Measurements from ENCODE around the gene SYT8. TPM values are rescaled to one million over a fixed set of nuclear protein-coding genes. Genes with fewer than 3 reads are reported as not detected.

SYT8 gene
- total and polyA plus RNA-seq, 2 donors (not counting 1 experiment from before 2014, with no cell fraction given), result not detected

DNA sequence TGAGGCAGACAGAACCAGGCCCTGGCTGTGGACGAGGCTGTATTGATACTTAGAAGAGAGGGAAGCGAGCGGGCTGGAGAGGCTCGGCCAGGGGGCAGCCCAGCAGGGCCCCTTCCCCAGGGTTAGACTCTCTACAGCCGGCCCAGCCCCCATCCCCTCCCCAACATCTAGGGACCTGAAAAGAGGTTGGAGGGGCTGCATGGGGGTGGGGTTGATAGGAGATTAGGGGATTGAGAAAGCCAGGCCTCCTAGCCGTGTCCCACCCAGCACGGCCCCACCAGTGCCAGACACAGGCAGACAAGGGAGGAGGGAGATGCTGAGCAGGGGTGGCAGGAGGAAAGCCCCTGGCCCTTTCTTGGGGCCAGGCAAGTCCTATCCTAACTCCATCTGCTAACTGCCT, 23.8 kb downstream of the SYT8 start:
- no peak for ATAC-seq (ENCODE audit: low read depth)
- CTCF ChIA-PET, result interaction anchor here (1.5 to 2.0 kb wide), 2 partner anchors 24 kb away, joined by 6 read pairs; no protein-coding TSS in a partner anchor

DNA sequence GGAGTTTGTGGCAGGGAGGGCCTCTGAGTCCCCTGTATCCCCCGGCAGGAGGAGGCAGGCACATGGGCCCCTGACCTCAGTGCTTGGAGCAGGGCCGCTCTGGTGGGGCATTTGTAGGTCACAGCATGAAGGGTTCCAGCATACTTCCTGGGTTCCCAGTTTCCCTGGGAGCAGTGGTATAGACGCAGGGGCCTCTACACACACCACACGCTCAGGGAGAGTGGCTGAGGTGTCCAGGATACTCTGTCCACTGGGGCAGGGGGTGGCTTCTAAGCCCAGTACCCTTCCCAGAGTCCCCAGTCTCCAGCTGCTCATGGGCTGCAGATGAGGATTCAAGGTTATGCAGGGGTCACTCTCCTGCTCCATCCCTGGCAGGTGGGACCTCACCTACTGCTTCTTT, 24.2 kb downstream of the SYT8 start:
- CTCF ChIA-PET, result interaction anchor here (2.0 kb wide), 1 partner anchor 23 kb away, joined by 6 read pairs; no protein-coding TSS in a partner anchor
- DNase-seq (no peak), ATAC-seq (ENCODE audit: low read depth) (no peak)
- H3K79me2 ChIP-seq (ENCODE audit: control insufficient read depth, insufficient read depth, low read length), result peaks cover 100% of the 10 kb centered on the region
- H3K27ac Mint-ChIP-seq, result no peak overlapping the region
- intact Hi-C loops (cut with micrococcal nuclease), result no loop called here
- H3K9me3 Mint-ChIP-seq (ENCODE audit: insufficient read depth), result no peaks in the 10 kb centered on the region
- no peak overlapping the region for H3K4me3 Mint-ChIP-seq
- peak overlapping the region; percentile 9 for H3K4me2 ChIP-seq (replicated peaks; ENCODE audit: low read depth, low read length, poor library complexity, severe bottlenecking)
- TF ChIP-seq, protein P1, sequence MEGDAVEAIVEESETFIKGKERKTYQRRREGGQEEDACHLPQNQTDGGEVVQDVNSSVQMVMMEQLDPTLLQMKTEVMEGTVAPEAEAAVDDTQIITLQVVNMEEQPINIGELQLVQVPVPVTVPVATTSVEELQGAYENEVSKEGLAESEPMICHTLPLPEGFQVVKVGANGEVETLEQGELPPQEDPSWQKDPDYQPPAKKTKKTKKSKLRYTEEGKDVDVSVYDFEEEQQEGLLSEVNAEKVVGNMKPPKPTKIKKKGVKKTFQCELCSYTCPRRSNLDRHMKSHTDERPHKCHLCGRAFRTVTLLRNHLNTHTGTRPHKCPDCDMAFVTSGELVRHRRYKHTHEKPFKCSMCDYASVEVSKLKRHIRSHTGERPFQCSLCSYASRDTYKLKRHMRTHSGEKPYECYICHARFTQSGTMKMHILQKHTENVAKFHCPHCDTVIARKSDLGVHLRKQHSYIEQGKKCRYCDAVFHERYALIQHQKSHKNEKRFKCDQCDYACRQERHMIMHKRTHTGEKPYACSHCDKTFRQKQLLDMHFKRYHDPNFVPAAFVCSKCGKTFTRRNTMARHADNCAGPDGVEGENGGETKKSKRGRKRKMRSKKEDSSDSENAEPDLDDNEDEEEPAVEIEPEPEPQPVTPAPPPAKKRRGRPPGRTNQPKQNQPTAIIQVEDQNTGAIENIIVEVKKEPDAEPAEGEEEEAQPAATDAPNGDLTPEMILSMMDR (IDR thresholded peaks at IDR 0.05), result no peak
- TF ChIP-seq EZH2 (IDR thresholded peaks at IDR 0.05; ENCODE audit: borderline replicate concordance, insufficient read depth, low read depth, low read length, poor library complexity, severe bottlenecking), result no peak
- WGBS (ENCODE audit: insufficient coverage), result 89% methylated on average over 4 of the region's 4 CpGs
- no peaks in the 10 kb centered on the region for H3K27me3 ChIP-seq (replicated peaks in 1 of 4; ENCODE audit: control extremely low read depth in 1 of 4, control insufficient read depth in 3 of 4, insufficient read depth in 4 of 4, low read length in 3 of 4)
- peaks cover 32% of the 10 kb centered on the region for H3K4me1 Mint-ChIP-seq
- no peak overlapping the region for H3K4me3 ChIP-seq (ENCODE audit: control extremely low read depth in 1 of 5, extremely low read depth in 1 of 5, insufficient read depth in 1 of 5, low read depth in 2 of 5, low read length in 4 of 5)
- peaks cover 0 to 77% of the 10 kb centered on the region in 2 experiments for H3K36me3 ChIP-seq (replicated peaks in 1 of 2; ENCODE audit: control extremely low read depth in 1 of 2, control insufficient read depth in 1 of 2, extremely low read depth in 1 of 2, insufficient read depth in 2 of 2, low read length in 1 of 2)
- H3K4me1 ChIP-seq (ENCODE audit: control insufficient read depth in 2 of 2, insufficient read depth in 2 of 2, low read length in 2 of 2), result peaks cover 43 to 79% of the 10 kb centered on the region in 2 donors
- H3K9ac ChIP-seq (ENCODE audit: low read length), result no peak overlapping the region
- no peak overlapping the region for H3K27ac ChIP-seq (ENCODE audit: low read length in 2 of 2)
- H3K9me3 ChIP-seq (ENCODE audit: control extremely low read depth in 1 of 3, control insufficient read depth in 2 of 3, insufficient read depth in 1 of 3, low read length in 2 of 3), result no peaks in the 10 kb centered on the region
- peaks cover 100% of the 10 kb centered on the region for H4K20me1 ChIP-seq (ENCODE audit: control insufficient read depth, insufficient read depth, low read length, poor library complexity, severe bottlenecking)
- POLR2A ChIA-PET, result no interaction called here
- no peaks in the 10 kb centered on the region for H3K27me3 Mint-ChIP-seq
- no peak overlapping the region for H2AFZ ChIP-seq (ENCODE audit: insufficient read depth, low read depth, low read length, poor library complexity, severe bottlenecking)

More for the DNA sequence above, 23.8 kb downstream of the SYT8 start:
- Mint-ChIP-seq H3K27me3 (no peaks in the 10 kb centered on the region), H3K9me3 (ENCODE audit: insufficient read depth) (no peaks in the 10 kb centered on the region), H3K4me3 (no peak overlapping the region), H3K27ac (peak overlapping the region; percentile 20), H3K4me1 (peaks cover 35% of the 10 kb centered on the region)
- peak overlapping the region; percentile 9 for H3K4me2 ChIP-seq (replicated peaks; ENCODE audit: low read depth, low read length, poor library complexity, severe bottlenecking)
- H3K27ac ChIP-seq (ENCODE audit: low read length in 2 of 2), result no peak overlapping the region
- 96% methylated on average over 3 of the region's 7 CpGs for WGBS (ENCODE audit: insufficient coverage)
- H3K9me3 ChIP-seq (ENCODE audit: control extremely low read depth in 1 of 3, control insufficient read depth in 2 of 3, insufficient read depth in 1 of 3, low read length in 2 of 3), result no peaks in the 10 kb centered on the region
- H3K9ac ChIP-seq (ENCODE audit: low read length), result no peak overlapping the region
- intact Hi-C loops (cut with micrococcal nuclease), result no loop called here
- no peaks in the 10 kb centered on the region for H3K27me3 ChIP-seq (replicated peaks in 1 of 4; ENCODE audit: control extremely low read depth in 1 of 4, control insufficient read depth in 3 of 4, insufficient read depth in 4 of 4, low read length in 3 of 4)
- peaks cover 43 to 78% of the 10 kb centered on the region in 2 donors for H3K4me1 ChIP-seq (ENCODE audit: control insufficient read depth in 2 of 2, insufficient read depth in 2 of 2, low read length in 2 of 2)
- H2AFZ ChIP-seq (ENCODE audit: insufficient read depth, low read depth, low read length, poor library complexity, severe bottlenecking), result no peak overlapping the region
- no peak overlapping the region for H3K4me3 ChIP-seq (ENCODE audit: control extremely low read depth in 1 of 5, extremely low read depth in 1 of 5, insufficient read depth in 1 of 5, low read depth in 2 of 5, low read length in 4 of 5)
- peaks cover 100% of the 10 kb centered on the region for H3K79me2 ChIP-seq (ENCODE audit: control insufficient read depth, insufficient read depth, low read length)
- DNase-seq, result no peak
- TF ChIP-seq EZH2 (IDR thresholded peaks at IDR 0.05; ENCODE audit: borderline replicate concordance, insufficient read depth, low read depth, low read length, poor library complexity, severe bottlenecking), result no peak
- TF ChIP-seq, protein P1 (IDR thresholded peaks at IDR 0.05), result no peak
- peaks cover 0 to 75% of the 10 kb centered on the region in 2 experiments for H3K36me3 ChIP-seq (replicated peaks in 1 of 2; ENCODE audit: control extremely low read depth in 1 of 2, control insufficient read depth in 1 of 2, extremely low read depth in 1 of 2, insufficient read depth in 2 of 2, low read length in 1 of 2)
- POLR2A ChIA-PET, result no interaction called here
- H4K20me1 ChIP-seq (ENCODE audit: control insufficient read depth, insufficient read depth, low read length, poor library complexity, severe bottlenecking), result peaks cover 100% of the 10 kb centered on the region

All from B cell (primary cell).